HG03159 (cell line): Measurements from ENCODE around the gene SPRED2.

Experiments used
- ATAC-seq: cut with Tn5 transposase; IDR thresholded peaks from one replicate; pipeline ENCODE4 v1.9.1; 2021; ENCODE audit warnings: mild to moderate bottlenecking, moderate library complexity; ENCODE audit not compliant: unreplicated experiment

The SPRED2 gene

GRCh38 chr2:65416321-65416720 lies 16.1 kb downstream of the SPRED2 start:
- ATAC-seq, result no peak

- no peak for ATAC-seq
Observed at GRCh38 chr2:65415091-65415490, 17.3 kb downstream of the SPRED2 start.

- ATAC-seq, result no peak
Observed at GRCh38 chr2:65413610-65414009, 18.8 kb downstream of the SPRED2 start.

DNA sequence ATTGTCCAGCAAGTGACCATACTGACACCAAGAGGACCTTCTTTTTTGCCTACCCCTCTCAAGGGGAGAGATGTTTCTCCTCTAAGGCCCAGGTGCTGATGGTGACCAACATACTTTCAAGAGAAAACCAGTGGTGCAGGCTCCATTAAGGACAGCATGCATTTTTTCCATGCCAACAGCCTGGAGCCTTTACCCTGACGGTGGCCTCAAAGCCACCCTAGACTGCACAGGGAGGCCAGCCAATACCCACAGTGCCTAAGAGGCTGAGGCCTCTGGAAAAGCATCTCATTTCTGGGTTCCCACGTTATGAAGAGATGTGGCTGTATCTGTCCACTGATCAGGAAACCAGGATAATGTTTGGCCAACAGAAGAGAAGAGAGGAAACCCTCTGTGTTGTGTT lies 19.3 kb downstream of the SPRED2 start:
- no peak for ATAC-seq

GRCh38 chr2:65411056-65411795 lies 21.2 kb downstream of the SPRED2 start:
- ATAC-seq, result no peak

DNA sequence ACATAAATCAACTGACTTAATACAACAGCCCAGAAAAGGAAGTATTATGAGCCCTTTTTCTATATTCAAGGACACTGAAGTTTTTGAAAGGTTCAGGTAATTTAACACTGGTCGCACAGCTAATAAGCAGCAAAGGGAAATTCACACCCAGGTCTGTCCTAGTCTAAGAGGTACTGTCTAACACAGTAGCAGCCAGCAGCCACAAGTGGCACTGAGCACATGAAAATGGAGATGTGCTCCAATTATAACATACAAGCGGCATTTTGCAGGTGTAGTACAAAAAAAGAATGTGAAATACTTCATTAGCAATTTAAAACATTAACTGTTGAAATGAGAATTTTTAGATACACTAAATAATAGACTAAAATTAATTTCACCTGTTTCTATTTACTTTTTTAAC lies 23.4 kb downstream of the SPRED2 start:
- ATAC-seq, result no peak

DNA sequence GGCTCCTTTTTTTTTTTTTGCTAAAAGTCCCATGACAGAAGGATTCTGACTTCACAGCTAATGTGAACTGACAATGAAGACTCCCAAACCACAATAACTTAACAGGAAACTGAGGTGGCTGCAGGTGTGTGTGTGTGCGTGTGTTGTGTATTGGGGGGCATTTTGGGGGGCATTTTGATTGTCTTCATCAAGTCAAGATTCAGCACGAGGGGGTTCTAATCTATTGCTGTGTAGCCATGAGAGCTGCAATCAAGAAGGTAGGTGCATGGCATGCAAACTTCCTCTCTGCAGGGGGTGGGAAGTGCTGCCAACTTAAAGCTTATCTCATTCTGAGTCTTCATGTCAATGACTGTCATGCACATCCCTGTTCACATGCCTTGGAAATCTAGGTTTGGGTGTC lies 25.2 kb downstream of the SPRED2 start:
- no peak for ATAC-seq

DNA sequence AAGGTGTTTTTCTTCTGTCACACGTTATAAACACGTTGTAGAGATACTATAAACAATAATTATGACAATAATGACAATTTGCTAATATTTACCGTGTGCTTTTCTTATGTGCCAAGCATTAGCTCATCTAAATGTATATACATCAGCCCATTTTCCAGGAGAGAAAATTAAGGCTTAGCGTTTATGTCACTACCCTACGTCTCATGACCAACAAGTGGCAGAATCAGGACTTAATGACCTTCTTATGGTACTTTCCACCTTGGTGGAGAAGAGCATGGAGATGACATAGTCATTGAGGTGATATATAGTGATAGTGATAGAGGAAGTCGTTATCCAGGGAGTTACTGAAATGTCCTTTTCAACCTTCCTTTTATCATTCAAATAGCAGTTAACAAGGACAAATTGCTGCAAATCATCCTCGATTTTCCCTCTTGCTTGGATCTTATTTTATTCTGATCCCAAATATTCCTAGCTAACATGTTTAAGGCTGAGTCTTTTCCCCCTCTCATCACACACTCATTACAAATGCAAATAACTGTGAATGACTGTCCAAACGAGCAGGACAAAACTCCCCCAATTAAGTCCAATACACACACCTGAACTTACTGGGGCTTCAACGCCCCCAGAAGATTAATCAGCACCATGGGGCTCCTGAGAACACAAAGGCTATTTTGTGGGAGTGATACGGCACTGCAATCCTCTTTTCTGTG lies 27.3 kb downstream of the SPRED2 start:
- ATAC-seq, result no peak

DNA sequence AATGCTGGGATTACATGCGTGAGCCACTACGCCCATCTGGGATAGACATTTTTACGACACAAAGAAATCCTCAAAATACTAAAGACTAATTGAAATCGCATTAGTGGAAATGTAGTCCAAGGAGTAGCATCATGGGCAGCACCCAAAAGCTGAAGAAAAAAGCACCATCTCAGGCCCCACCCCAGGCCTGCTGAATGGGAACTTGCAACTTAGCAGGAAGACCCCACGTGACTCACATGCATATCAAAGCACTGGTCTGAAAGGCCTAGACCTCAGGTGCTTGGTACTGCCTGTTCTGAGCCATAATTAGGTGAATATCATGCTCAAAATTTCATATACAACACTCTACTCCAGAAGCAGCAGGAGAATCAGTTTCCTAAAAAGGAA lies 28.9 kb downstream of the SPRED2 start:
- ATAC-seq, result no peak

- ATAC-seq, result no peak
Observed at GRCh38 chr2:65402780-65403528, 29.4 kb downstream of the SPRED2 start.

- ATAC-seq, result no peak
Observed at GRCh38 chr2:65402323-65402722, 30.1 kb downstream of the SPRED2 start.

DNA sequence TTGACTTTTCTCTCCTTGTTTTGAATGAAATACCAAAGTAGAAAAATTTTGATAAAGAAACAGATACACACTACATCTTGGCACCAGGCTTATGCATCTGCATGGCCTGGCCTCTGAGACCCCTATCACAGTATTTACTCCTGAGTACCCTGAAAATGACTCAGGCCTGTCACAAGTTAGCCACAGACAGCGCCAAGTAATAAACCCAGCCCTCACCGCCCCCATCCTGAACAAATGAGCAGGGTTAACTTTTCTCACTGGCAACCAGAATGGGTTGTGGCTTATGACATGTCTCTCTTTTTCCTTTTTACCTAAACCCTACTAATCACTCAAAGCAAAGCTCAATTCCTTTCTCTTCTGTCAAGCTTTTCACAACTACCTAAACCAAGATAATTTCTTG lies 35.3 kb downstream of the SPRED2 start:
- ATAC-seq, result no peak

DNA sequence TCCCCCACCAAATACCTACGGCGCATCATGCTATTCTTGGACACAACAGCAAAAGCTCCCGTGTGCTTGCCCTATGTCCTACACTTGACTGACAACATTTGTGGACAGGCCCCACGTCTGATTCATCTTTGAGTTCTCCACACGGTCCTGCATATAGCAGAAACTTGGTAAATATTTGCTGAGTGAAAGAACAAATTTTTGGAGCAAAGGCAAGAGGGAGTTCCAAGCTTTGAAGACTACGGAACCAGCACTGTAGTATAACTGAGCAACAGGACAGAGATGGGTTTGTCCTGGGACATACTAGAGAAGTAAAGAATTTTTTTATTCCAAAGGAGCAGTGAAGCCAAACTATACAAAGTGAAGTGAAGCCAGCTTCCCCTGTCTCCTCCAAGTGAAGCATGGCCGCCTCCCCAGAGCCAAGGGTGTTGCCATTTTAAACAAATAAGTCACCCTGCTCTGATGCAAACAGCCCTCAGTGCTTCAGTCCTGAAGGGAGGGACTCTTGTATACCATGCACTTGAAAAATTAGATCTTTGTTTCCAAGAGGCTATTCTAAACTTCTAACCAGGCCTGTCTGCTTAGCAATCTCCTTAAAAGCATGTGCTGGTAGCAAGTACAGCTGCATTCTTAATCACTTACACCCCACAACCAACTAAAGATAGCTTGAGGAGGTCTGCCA lies 35.9 kb downstream of the SPRED2 start:
- no peak for ATAC-seq

DNA sequence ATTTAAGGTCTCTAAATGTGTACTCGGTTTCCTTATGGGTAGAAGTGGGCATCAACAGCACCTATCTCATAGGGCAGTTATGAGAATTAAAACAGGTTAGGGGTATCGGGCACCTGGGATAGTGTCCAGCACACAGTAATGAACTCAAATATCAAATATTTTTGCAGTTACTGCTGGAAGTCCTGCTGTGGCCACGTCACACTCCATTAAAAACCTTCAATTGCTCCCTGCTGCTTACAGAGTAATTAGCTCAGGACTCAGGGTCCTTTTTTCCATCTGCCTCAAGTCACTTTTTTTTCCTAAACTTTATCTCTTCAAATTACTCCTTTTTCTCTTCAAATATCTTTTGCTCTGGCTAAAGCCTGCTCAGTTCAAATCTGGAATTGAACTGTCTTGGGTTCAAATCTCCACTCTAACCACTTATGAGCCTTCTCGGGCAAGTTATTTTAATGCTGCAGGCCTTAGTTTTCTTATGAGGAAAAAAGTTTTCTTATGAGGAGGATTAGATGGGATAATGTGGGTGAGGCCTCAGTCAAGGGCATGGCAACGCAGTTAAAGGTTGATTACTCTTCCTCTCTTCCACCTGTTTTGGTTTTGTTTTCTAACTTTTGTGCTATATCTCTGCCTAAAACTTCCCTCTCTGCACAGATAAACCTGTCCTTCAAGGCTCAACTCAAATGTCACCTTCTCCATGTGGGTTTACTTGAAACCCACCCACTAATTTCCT lies 36.6 kb downstream of the SPRED2 start:
- no peak for ATAC-seq

GRCh38 chr2:65393743-65394422 lies 38.5 kb downstream of the SPRED2 start:
- ATAC-seq, result no peak

DNA sequence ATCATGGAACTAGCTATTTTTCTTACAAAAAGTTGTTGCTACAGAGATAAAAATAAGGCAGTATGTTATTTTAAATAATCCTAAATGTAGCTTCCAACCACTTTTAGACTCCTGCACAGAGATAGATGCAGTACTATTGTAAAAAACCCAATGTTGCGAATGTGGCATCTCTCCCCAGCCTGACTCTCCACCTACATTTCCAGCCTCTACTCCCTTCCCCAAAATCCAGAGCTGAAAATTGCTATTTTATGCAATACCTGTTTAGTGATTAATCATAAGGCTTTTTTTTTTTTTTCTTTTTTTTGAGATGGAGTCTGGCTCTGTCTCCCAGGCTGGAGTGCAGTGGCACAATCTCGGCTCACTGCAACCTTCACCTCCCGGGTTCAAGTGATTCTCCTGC lies 39.4 kb downstream of the SPRED2 start:
- ATAC-seq, result no peak

DNA sequence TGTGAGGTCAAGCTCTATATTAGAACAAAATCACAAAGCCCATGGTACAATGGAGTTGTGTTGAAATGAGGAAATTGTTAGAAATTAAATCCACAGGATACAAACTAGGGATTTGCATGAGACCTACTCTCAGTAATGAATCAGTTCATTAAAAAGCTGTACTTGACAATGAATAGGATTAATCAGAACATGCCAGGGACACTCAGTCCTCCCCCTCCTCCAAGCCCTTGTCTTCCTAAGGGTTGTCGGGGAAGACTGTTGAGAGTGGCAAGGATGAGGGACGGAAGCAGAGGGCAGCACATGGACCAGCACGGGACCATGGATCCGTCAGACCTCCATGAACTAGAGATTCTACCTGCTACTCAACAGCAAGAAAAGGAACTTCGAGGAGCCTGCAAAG lies 39.8 kb downstream of the SPRED2 start:
- ATAC-seq, result no peak

DNA sequence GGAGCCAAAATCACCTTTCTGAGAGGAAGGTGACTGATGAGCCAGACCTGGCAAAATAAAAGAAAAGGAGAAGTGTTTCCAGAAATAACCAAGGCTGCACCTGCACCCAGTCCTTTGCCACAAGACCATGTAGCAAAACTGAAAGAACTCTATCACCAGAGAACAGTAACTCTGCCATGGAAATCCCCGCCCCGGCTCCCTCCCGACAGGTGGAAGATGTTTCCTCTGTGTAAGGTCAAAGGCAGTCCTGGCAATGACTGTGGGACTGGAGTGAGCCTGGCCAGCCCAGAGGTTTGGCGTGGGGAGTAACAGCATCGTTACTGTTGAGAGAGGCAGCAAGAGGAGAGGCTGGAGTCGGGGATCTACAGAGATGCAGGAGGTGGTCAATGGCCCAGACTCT lies 42.3 kb downstream of the SPRED2 start:
- peak; percentile 67 for ATAC-seq

GRCh38 chr2:65389476-65389875 lies 42.9 kb downstream of the SPRED2 start:
- ATAC-seq, result no peak
